HCT116 (cell line): ENCODE measurements around the gene POU2AF1. TPM values are rescaled to one million over a fixed set of nuclear protein-coding genes. Genes with fewer than 3 reads are reported as not detected.

ENCODE experiments used
- ATAC-seq: fragments of 200-7000 bp; cut with Tn5 transposase; 2 replicates; pipeline ENCODE4 v1.9.1; 2020; ENCODE audit warnings: mild to moderate bottlenecking, moderate library complexity
- BruUV-seq: library from RNA; stranded (reverse); fragments of 400-500 nt; replicated peaks from 2 replicates; lab custom pipeline; 2021; lab: Mats Ljungman, UMichigan
- CTCF ChIA-PET: fragments of 300-600 bp; sonication (Branson Sonifier 250); formaldehyde crosslinking; loops from one replicate; lab custom pipeline; 2021; ENCODE audit warnings: antibody characterized with exemption; lab: Charles Lee
- POLR2A ChIA-PET: fragments of 300-600, 350-600 bp; sonication (Branson Sonifier 250); formaldehyde crosslinking; loops from one replicate; lab custom pipeline; 2021; ENCODE audit warnings: antibody characterized with exemption; lab: Charles Lee
- RAD21 ChIA-PET, 2 experiments: fragments of 300-600 bp; sonication (Branson Sonifier 250); formaldehyde crosslinking; loops; one replicate each; lab custom pipeline; 2023; ENCODE audit warnings: low total read pairs in 2 of 2; ENCODE audit not compliant: uncharacterized antibody in 2 of 2, unreplicated experiment in 2 of 2, low non-redundant PET in 1 of 2; lab: Charles Lee
- DNase-seq: peaks from one replicate; pipeline ENCODE4 v3.0.0-alpha.2; 2010; ENCODE audit warnings: low read depth, low spot score
- H2AFZ ChIP-seq: fragments of 200-600 bp; shearing (Covaris generic), sonication (generic); 2 replicates; pipeline ENCODE4 v1.6.1; 2017; ENCODE audit warnings: low read depth, mixed run types, mixed read lengths, antibody characterized with exemption, low read length; ENCODE audit not compliant: poor library complexity, severe bottlenecking
- H3K27ac ChIP-seq: 2 replicates; pipeline ENCODE4 v1.5.1; 2012; ENCODE audit warnings: low read depth, low read length
- H3K27me3 ChIP-seq: fragments of 200-600 bp; sonication (generic); 2 replicates; pipeline ENCODE4 v1.6.1; 2016; ENCODE audit warnings: mixed run types, low read length, mixed read lengths; ENCODE audit not compliant: insufficient read depth
- H3K36me3 ChIP-seq, 2 experiments: fragments of 200-500 bp in 1 of 2; fragments of 200-600 bp in 1 of 2; sonication (Bioruptor generic) in 1 of 2; sonication (generic) in 1 of 2; 2 replicates each; pipeline versions ENCODE4 v1.5.1 to v1.6.1; 2014 to 2016; ENCODE audit warnings: low read length in 2 of 2, inconsistent platforms in 1 of 2, mixed read lengths in 1 of 2, mixed run types in 1 of 2; ENCODE audit not compliant: insufficient read depth in 2 of 2, control insufficient read depth in 1 of 2
- H3K4me1 ChIP-seq, 2 experiments: fragments of 200-600 bp in 1 of 2; sonication (generic) in 1 of 2; 2 replicates each; pipeline versions ENCODE4 v1.5.1 to v1.6.1; 2012 to 2017; ENCODE audit warnings: low read length in 2 of 2, inconsistent platforms in 1 of 2, mild to moderate bottlenecking in 1 of 2, mixed read lengths in 1 of 2, mixed run types in 1 of 2, moderate library complexity in 1 of 2; ENCODE audit not compliant: insufficient read depth in 2 of 2, control insufficient read depth in 1 of 2
- H3K4me2 ChIP-seq: fragments of 200-600 bp; sonication (generic); 2 replicates; pipeline ENCODE4 v1.6.1; 2017; ENCODE audit warnings: mixed run types, low read length, mixed read lengths
- H3K4me3 ChIP-seq, 2 experiments: fragments of 200-600 bp in 1 of 2; sonication (generic) in 1 of 2; replicated peaks in 1 of 2; 2 replicates each; pipeline ENCODE4 v1.5.1; 2011 to 2016; ENCODE audit warnings: low read length in 2 of 2, control low read depth in 1 of 2, low read depth in 1 of 2, mild to moderate bottlenecking in 1 of 2, mixed read lengths in 1 of 2, mixed run types in 1 of 2
- H3K79me2 ChIP-seq: fragments of 200-600 bp; sonication (generic); 2 replicates; pipeline ENCODE4 v1.6.1; 2017; ENCODE audit warnings: mild to moderate bottlenecking, mixed run types, low read length, moderate library complexity, mixed read lengths; ENCODE audit not compliant: insufficient read depth
- H3K9ac ChIP-seq: fragments of 200-600 bp; sonication (generic); 2 replicates; pipeline ENCODE4 v1.6.1; 2016; ENCODE audit warnings: low read length, mixed read lengths
- H3K9me2 ChIP-seq: fragments of 200-600 bp; sonication (generic), shearing (Covaris generic); 2 replicates; pipeline ENCODE4 v1.6.1; 2017; ENCODE audit warnings: mixed run types, mild to moderate bottlenecking, moderate library complexity; ENCODE audit not compliant: insufficient read depth
- H3K9me3 ChIP-seq, 2 experiments: fragments of 200-500 bp in 1 of 2; fragments of 200-600 bp in 1 of 2; sonication (Bioruptor generic) in 1 of 2; sonication (generic) in 1 of 2; 2 replicates each; pipeline ENCODE4 v1.6.1; 2014 to 2017; ENCODE audit warnings: low read length in 2 of 2, mixed read lengths in 2 of 2, inconsistent platforms in 1 of 2, low read depth in 1 of 2, mild to moderate bottlenecking in 1 of 2, mixed run types in 1 of 2, moderate library complexity in 1 of 2; ENCODE audit not compliant: control insufficient read depth in 1 of 2, insufficient read depth in 1 of 2
- H4K20me1 ChIP-seq: fragments of 200-600 bp; sonication (generic), shearing (Covaris generic); 2 replicates; pipeline ENCODE4 v1.6.1; 2017; ENCODE audit warnings: mixed run types, mild to moderate bottlenecking, moderate library complexity; ENCODE audit not compliant: insufficient read depth
- TCF7L2 ChIP-seq: IDR thresholded peaks from 2 replicates; pipeline ENCODE4 v1.7.0; 2011; ENCODE audit warnings: borderline replicate concordance, inconsistent platforms; ENCODE audit not compliant: insufficient read depth, insufficient read length; ENCODE audit errors: extremely low read depth
- intact Hi-C: fragments of 100-400 bp; cut with micrococcal nuclease; formaldehyde crosslinking; loops from 2 replicates; pipeline ENCODE4 v1.10.0; 2022
- total RNA-seq: library from RNA; stranded (reverse); gene quantifications from one replicate; pipeline ENCODE4 v1.2.1, GENCODE V29; 2021; ENCODE audit not compliant: unreplicated experiment
- TF ChIP-seq, protein P1 (sequence below): IDR thresholded peaks from 2 replicates; pipeline ENCODE4 v1.6.1; 2012
- TF ChIP-seq, protein P2 (sequence below), 3 experiments: fragments of 200-600 bp in 1 of 3; sonication (generic) in 1 of 3; IDR thresholded peaks in 2 of 3; conservative IDR thresholded peaks in 1 of 3; 2 replicates each; pipeline ENCODE4 v1.5.1; 2012 to 2017; ENCODE audit warnings: low read depth in 2 of 3, low read length in 2 of 3, antibody characterized with exemption in 1 of 3, borderline replicate concordance in 1 of 3, control low read depth in 1 of 3, mild to moderate bottlenecking in 1 of 3, mixed read lengths in 1 of 3, mixed run types in 1 of 3, moderate library complexity in 1 of 3; ENCODE audit not compliant: insufficient read depth in 1 of 3

POU2AF1 gene
- total RNA-seq, 1 experiment from 2014 or later = 0.17 TPM

DNA sequence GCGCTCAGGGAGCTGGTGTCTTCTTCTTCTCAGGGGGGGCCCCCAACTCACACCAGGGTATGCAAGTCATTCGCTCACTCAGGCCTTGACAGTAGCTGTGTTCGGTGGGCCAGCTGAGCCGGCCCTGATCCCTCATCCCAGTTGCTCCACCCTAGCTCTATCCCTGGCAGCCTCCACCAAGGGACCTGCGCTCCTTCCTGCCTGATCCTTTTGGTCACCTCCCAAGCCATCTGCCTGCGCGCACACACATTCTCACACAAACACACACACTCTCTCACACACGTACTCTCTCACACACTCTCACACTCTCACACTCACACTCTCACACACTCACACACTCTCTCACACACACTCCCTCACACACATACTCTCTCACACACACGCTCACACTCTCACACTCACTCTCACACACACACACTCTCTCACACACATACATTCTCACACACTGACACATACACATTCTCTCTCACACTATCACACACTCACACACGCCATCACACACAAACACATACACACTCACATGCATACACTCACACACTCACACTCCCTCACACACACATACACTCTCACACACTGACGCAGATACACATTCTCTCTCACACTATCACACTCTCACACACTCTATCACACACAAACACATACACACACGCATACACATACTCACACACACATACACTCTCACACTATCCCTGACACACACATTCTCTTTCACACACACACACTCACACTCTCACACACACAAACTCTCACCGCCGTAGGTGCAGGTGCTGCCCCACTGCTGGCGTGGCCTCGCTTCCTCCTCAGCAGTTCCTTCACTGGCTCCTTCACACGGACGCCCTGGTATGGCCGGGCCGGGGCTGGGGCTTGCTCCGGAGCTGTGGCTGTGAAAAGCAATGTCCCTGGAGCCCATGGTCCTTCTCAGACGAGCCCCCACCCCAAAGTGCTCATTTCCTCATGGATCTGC, 20.8 kb downstream of the POU2AF1 start:
- ChIA-PET CTCF (no interaction called here), RAD21 (no interaction called here), POLR2A (no interaction called here)
- no peaks in the 10 kb centered on the region for H3K9me3 ChIP-seq
- no TSS peak for BruUV-seq
- H4K20me1 ChIP-seq = no peaks in the 10 kb centered on the region
- no peaks in the 10 kb centered on the region for H3K9me2 ChIP-seq
- H3K36me3 ChIP-seq = no peaks in the 10 kb centered on the region
- H3K27ac ChIP-seq = no peak overlapping the region
- ATAC-seq (no peak), DNase-seq (no peak)
- intact Hi-C loops = no loop called here
- no peak overlapping the region for H3K4me3 ChIP-seq
- no peak overlapping the region for H3K4me2 ChIP-seq
- H3K27me3 ChIP-seq = no peaks in the 10 kb centered on the region
- no peak overlapping the region for H2AFZ ChIP-seq
- no peaks in the 10 kb centered on the region for H3K79me2 ChIP-seq
- no peak for TF ChIP-seq TCF7L2
- TF ChIP-seq, protein P1, sequence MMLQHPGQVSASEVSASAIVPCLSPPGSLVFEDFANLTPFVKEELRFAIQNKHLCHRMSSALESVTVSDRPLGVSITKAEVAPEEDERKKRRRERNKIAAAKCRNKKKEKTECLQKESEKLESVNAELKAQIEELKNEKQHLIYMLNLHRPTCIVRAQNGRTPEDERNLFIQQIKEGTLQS = no peak
- TF ChIP-seq, protein P2, sequence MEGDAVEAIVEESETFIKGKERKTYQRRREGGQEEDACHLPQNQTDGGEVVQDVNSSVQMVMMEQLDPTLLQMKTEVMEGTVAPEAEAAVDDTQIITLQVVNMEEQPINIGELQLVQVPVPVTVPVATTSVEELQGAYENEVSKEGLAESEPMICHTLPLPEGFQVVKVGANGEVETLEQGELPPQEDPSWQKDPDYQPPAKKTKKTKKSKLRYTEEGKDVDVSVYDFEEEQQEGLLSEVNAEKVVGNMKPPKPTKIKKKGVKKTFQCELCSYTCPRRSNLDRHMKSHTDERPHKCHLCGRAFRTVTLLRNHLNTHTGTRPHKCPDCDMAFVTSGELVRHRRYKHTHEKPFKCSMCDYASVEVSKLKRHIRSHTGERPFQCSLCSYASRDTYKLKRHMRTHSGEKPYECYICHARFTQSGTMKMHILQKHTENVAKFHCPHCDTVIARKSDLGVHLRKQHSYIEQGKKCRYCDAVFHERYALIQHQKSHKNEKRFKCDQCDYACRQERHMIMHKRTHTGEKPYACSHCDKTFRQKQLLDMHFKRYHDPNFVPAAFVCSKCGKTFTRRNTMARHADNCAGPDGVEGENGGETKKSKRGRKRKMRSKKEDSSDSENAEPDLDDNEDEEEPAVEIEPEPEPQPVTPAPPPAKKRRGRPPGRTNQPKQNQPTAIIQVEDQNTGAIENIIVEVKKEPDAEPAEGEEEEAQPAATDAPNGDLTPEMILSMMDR (IDR thresholded peaks at IDR 0.05 in 2 of 3, conservative IDR thresholded peaks at IDR 0.05 in 1 of 3; ENCODE audit: borderline replicate concordance in 1 of 3, insufficient read depth in 1 of 3, low read depth in 2 of 3, low read length in 2 of 3) = no peak
- no peak overlapping the region for H3K9ac ChIP-seq
- no peaks in the 10 kb centered on the region for H3K4me1 ChIP-seq
